Vagina (tissue), 2 donors: ENCODE data around the gene CIROP.

ENCODE experiments used
- CTCF ChIP-seq, 3 experiments: fragments of 450-650 bp in 2 of 3; fragments of 200-600 bp in 1 of 3; sonication (generic) in 1 of 3; IDR thresholded peaks; one replicate each; pipeline ENCODE4 v1.5.1; 2017 to 2019; ENCODE audit warnings: antibody characterized with exemption in 3 of 3, mild to moderate bottlenecking in 2 of 3, moderate library complexity in 2 of 3
- POLR2A ChIP-seq, 2 donors: fragments of 450-650 bp; IDR thresholded peaks; one replicate each; pipeline ENCODE4 v1.6.1; 2017; ENCODE audit warnings: antibody characterized with exemption in 2 of 2, mild to moderate bottlenecking in 2 of 2, moderate library complexity in 2 of 2

GRCh38 chr14:23125011-23125410 lies 20.2 kb upstream of the CIROP start:
- TF ChIP-seq CTCF (IDR thresholded peaks at IDR 0.05) = no peak
- no peak for TF ChIP-seq POLR2A (IDR thresholded peaks at IDR 0.05)
